HG02870 (cell line): ENCODE results near the gene TATDN2.

Experiments used
- ATAC-seq: cut with Tn5 transposase; IDR thresholded peaks from one replicate; pipeline ENCODE4 v1.9.1; 2021; ENCODE audit warnings: mild to moderate bottlenecking, moderate library complexity; ENCODE audit not compliant: unreplicated experiment

TATDN2 gene

GRCh38 chr3:10315101-10315500 is 66.8 kb downstream of the TATDN2 start:
- no peak for ATAC-seq

- ATAC-seq = no peak
Measured at GRCh38 chr3:10315771-10316344, 67.6 kb downstream of the TATDN2 start.

GRCh38 chr3:10317311-10317960 is 69.2 kb downstream of the TATDN2 start:
- ATAC-seq = no peak

GRCh38 chr3:10317961-10318350 is 69.7 kb downstream of the TATDN2 start:
- no peak for ATAC-seq

GRCh38 chr3:10319251-10319650 is 71.0 kb downstream of the TATDN2 start:
- no peak for ATAC-seq

GRCh38 chr3:10319804-10320203 is 71.5 kb downstream of the TATDN2 start:
- ATAC-seq = no peak

- ATAC-seq = no peak
Measured at GRCh38 chr3:10320320-10320677, 72.0 kb downstream of the TATDN2 start.

- ATAC-seq = no peak
Measured at GRCh38 chr3:10321630-10322351, 73.5 kb downstream of the TATDN2 start.

GRCh38 chr3:10322352-10322710 is 74.1 kb downstream of the TATDN2 start:
- no peak for ATAC-seq

- no peak for ATAC-seq
Measured at GRCh38 chr3:10327592-10327991, 79.3 kb downstream of the TATDN2 start.

- no peak for ATAC-seq
Measured at GRCh38 chr3:10328460-10329071, 80.3 kb downstream of the TATDN2 start.

- ATAC-seq = no peak
Measured at GRCh38 chr3:10329495-10330015, 81.3 kb downstream of the TATDN2 start.

- ATAC-seq = no peak
Measured at GRCh38 chr3:10330319-10330718, 82.1 kb downstream of the TATDN2 start.
